Endothelial cell of umbilical vein (primary cell): ENCODE results near the gene NGLY1. TPM values are rescaled to one million over a fixed set of nuclear protein-coding genes. Genes with fewer than 3 reads are reported as not detected.

Source experiments
- BruUV-seq: library from RNA; stranded (reverse); fragments of 400-500 nt; replicated peaks from 2 replicates; lab custom pipeline; 2021; lab: Mats Ljungman, UMichigan
- CTCF ChIA-PET: fragments of 300-600, 350-600 bp; sonication (Branson Sonifier 250); formaldehyde crosslinking; loops from one replicate; lab custom pipeline; 2021; ENCODE audit warnings: antibody characterized with exemption, inconsistent platforms; lab: Charles Lee
- POLR2A ChIA-PET: fragments of 300-600, 350-600 bp; sonication (Branson Sonifier 250); formaldehyde crosslinking; loops from one replicate; lab custom pipeline; 2021; ENCODE audit warnings: antibody characterized with exemption, inconsistent platforms; lab: Charles Lee
- DNase-seq: peaks from one replicate; pipeline ENCODE4 v3.0.0-alpha.2; 2011; ENCODE audit warnings: low read depth, low spot score
- FAIRE-seq: peaks from 2 replicates; lab custom pipeline; 2011; peaks lifted over from hg19 to GRCh38; lab: Jason Lieb, UNC
- H2AFZ ChIP-seq: 2 replicates; pipeline ENCODE4 v1.6.0; 2012; ENCODE audit warnings: low read depth, low read length, control low read depth, inconsistent platforms
- H3K27ac ChIP-seq: 2 replicates; pipeline ENCODE4 v1.5.1; 2011; ENCODE audit warnings: low read depth, mild to moderate bottlenecking, control low read depth, low read length, moderate library complexity; ENCODE audit not compliant: insufficient read depth
- H3K27me3 ChIP-seq, 2 experiments: 2 replicates each; pipeline versions ENCODE4 v1.6.0 to v1.6.1; 2011; ENCODE audit warnings: low read length in 2 of 2, mixed read lengths in 1 of 2; ENCODE audit not compliant: control insufficient read depth in 2 of 2, insufficient read depth in 2 of 2
- H3K36me3 ChIP-seq, 2 experiments: 2 replicates in 1 of 2; 3 replicates in 1 of 2; pipeline ENCODE4 v1.5.1; 2011; ENCODE audit warnings: low read length in 2 of 2, mild to moderate bottlenecking in 1 of 2, moderate library complexity in 1 of 2; ENCODE audit not compliant: control insufficient read depth in 2 of 2, insufficient read depth in 2 of 2; ENCODE audit errors: extremely low read depth in 1 of 2
- H3K4me1 ChIP-seq: 3 replicates; pipeline ENCODE4 v1.5.1; 2011; ENCODE audit warnings: mild to moderate bottlenecking, low read length; ENCODE audit not compliant: control insufficient read depth, insufficient read depth; ENCODE audit errors: extremely low read depth
- H3K4me2 ChIP-seq: 2 replicates; pipeline ENCODE4 v1.6.1; 2011; ENCODE audit warnings: low read length, control low read depth, mixed read lengths; ENCODE audit not compliant: insufficient read depth
- H3K4me3 ChIP-seq, 3 experiments: fragments of 200-600 bp in 1 of 3; sonication (generic), shearing (Covaris generic) in 1 of 3; replicated peaks in 1 of 3; 2 replicates each; pipeline ENCODE4 v1.5.1; 2011 to 2016; ENCODE audit warnings: control low read depth in 3 of 3, low read length in 3 of 3, mild to moderate bottlenecking in 2 of 3, inconsistent platforms in 1 of 3, low read depth in 1 of 3, moderate library complexity in 1 of 3; ENCODE audit not compliant: insufficient read depth in 1 of 3
- H3K79me2 ChIP-seq: 2 replicates; pipeline ENCODE4 v1.6.0; 2012; ENCODE audit warnings: low read length, inconsistent platforms; ENCODE audit not compliant: control insufficient read depth, insufficient read depth
- H3K9ac ChIP-seq: replicated peaks from 2 replicates; pipeline ENCODE3; 2011; ENCODE audit warnings: low read length, control low read depth; ENCODE audit not compliant: insufficient read depth; ENCODE audit errors: extremely low read depth
- H3K9me1 ChIP-seq: replicated peaks from 3 replicates; pipeline ENCODE4 v1.6.0; 2011; ENCODE audit warnings: mild to moderate bottlenecking, low read length; ENCODE audit not compliant: control insufficient read depth, insufficient read depth; ENCODE audit errors: extremely low read depth
- H3K9me3 ChIP-seq: replicated peaks from 2 replicates; pipeline ENCODE4 v1.5.1; 2012; ENCODE audit warnings: low read length, inconsistent platforms; ENCODE audit not compliant: control insufficient read depth, insufficient read depth
- H4K20me1 ChIP-seq: replicated peaks from 2 replicates; pipeline ENCODE3; 2011; ENCODE audit warnings: mild to moderate bottlenecking, low read length; ENCODE audit not compliant: control insufficient read depth, insufficient read depth; ENCODE audit errors: extremely low read depth
- EZH2 ChIP-seq: IDR thresholded peaks from 2 replicates; pipeline ENCODE4 v1.6.1; 2012; ENCODE audit warnings: borderline replicate concordance, low read depth, mild to moderate bottlenecking, moderate library complexity, low read length, inconsistent platforms; ENCODE audit not compliant: severe bottlenecking
- FOS ChIP-seq: IDR thresholded peaks from 2 replicates; pipeline ENCODE4 v1.6.1; 2011; ENCODE audit warnings: mild to moderate bottlenecking, low read length, moderate library complexity, borderline replicate concordance; ENCODE audit not compliant: insufficient read depth
- GATA2 ChIP-seq: IDR thresholded peaks from 2 replicates; pipeline ENCODE4 v1.7.0; 2011; ENCODE audit warnings: low read depth, mild to moderate bottlenecking, moderate library complexity, mixed read lengths, low read length; ENCODE audit not compliant: insufficient read length, insufficient read depth
- JUN ChIP-seq: IDR thresholded peaks from 2 replicates; pipeline ENCODE4 v1.6.1; 2011; ENCODE audit warnings: borderline replicate concordance, low read depth; ENCODE audit not compliant: insufficient read length, insufficient read depth
- MYC ChIP-seq: IDR thresholded peaks from one replicate; pipeline ENCODE4 v1.6.1; 2011; ENCODE audit warnings: mild to moderate bottlenecking, low read depth, low read length
- POLR2A ChIP-seq: IDR thresholded peaks from 2 replicates; pipeline ENCODE4 v1.6.1; 2012; ENCODE audit warnings: low read depth, mild to moderate bottlenecking, control low read depth, low read length
- POLR2AphosphoS5 ChIP-seq: IDR thresholded peaks from 2 replicates; pipeline ENCODE4 v1.6.1; 2012; ENCODE audit warnings: low read depth, mild to moderate bottlenecking, control low read depth, low read length, moderate library complexity; ENCODE audit not compliant: insufficient read depth
- dilution Hi-C: fragments of 300-500 bp; cut with MboI; formaldehyde crosslinking; loops from one replicate; pipeline ENCODE4 v1.15.0; 2019; ENCODE audit warnings: low sequenced_read_pairs; ENCODE audit not compliant: extremely low pct_ligation_motif_present
- intact Hi-C: fragments of 100-400 bp; cut with micrococcal nuclease; formaldehyde crosslinking; loops from one replicate; pipeline ENCODE4 v1.10.0; 2022
- polyA plus RNA-seq, 4 experiments: library from polyadenylated mRNA; depleted of rRNA in 3 of 4; stranded (reverse) in 3 of 4; unstranded in 1 of 4; fragments of >200 nt; gene quantifications; 2 replicates each; pipeline versions ENCODE4 v1.2.1 to v1.2.3, GENCODE V29; 2011 to 2012; ENCODE audit warnings: missing spikeins in 1 of 4
- total RNA-seq: library from RNA; stranded (reverse); gene quantifications from 2 replicates; pipeline ENCODE4 v1.2.3, GENCODE V29; 2021
- TF ChIP-seq, protein P1 (sequence below): IDR thresholded peaks from 2 replicates; pipeline ENCODE4 v1.6.1; 2011; ENCODE audit not compliant: insufficient read depth, insufficient read length
- TF ChIP-seq, protein P2 (sequence below), 2 donors: IDR thresholded peaks; 1 replicate in 1 of 2; 2 replicates in 1 of 2; pipeline ENCODE4 v1.5.1; 2011; ENCODE audit warnings: low read length in 2 of 2, mild to moderate bottlenecking in 2 of 2, moderate library complexity in 2 of 2, control low read depth in 1 of 2, inconsistent platforms in 1 of 2, low read depth in 1 of 2; ENCODE audit not compliant: insufficient read depth in 1 of 2; ENCODE audit errors: extremely low read depth in 1 of 2

The NGLY1 gene
- total and polyA plus RNA-seq, 2 donors (not counting 3 experiments of a cell fraction or from before 2014, with no cell fraction given) = 5.3 to 29.6 TPM

DNA sequence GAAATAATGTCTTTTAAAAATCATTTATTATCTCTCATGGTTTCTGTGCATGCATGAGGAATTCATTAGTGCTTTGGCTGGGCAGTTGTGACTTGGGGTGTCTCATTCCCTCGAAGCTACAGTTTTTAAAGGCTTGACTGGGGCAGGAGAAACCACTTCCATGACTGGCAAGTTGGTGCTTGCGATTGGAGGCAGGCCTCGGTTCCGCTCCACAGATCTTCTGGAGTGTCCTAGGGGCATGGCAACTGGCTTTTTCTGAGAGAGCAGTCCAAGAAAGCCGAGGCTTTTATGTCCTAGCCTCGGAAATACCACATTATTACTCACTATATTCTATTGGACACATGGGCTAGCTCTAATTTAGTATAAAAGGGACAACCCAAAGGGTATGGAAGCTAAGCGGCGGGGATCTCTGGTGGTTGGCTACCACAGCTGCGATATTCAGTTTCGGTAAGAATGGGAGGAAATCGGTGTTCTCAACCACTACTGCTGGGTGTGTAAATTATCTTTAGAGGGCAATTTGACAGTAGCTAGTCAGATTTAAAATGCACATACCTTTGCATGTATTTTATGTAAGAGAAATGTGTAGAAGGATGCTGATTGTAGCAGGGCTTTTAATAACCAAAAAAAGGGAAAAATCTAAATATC is 69.8 kb downstream of the NGLY1 start:
- intact Hi-C loops = no loop called here
- Histone ChIP-seq H3K27ac (no peak overlapping the region), H3K9me1 (no peaks in the 10 kb centered on the region), H4K20me1 (no peaks in the 10 kb centered on the region), H3K79me2 (no peaks in the 10 kb centered on the region), H3K9me3 (no peaks in the 10 kb centered on the region), H3K4me2 (no peak overlapping the region), H3K4me3 (no peak overlapping the region), H3K9ac (no peak overlapping the region), H2AFZ (no peak overlapping the region), H3K36me3 (no peaks in the 10 kb centered on the region), H3K4me1 (no peaks in the 10 kb centered on the region), H3K27me3 (no peaks in the 10 kb centered on the region)
- no TSS peak for BruUV-seq
- dilution Hi-C loops = no loop called here
- FAIRE-seq (no peak), DNase-seq (no peak)
- CTCF ChIA-PET = interaction anchor here (1.2 kb wide), 1 partner anchor 8 kb away, joined by 3 read pairs; no protein-coding TSS in a partner anchor
- POLR2A ChIA-PET = no interaction called here
- TF ChIP-seq GATA2 = no peak
- TF ChIP-seq JUN = no peak
- no peak for TF ChIP-seq FOS
- no peak for TF ChIP-seq MYC
- no peak for TF ChIP-seq POLR2AphosphoS5
- no peak for TF ChIP-seq EZH2
- TF ChIP-seq, protein P1, sequence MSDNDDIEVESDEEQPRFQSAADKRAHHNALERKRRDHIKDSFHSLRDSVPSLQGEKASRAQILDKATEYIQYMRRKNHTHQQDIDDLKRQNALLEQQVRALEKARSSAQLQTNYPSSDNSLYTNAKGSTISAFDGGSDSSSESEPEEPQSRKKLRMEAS = no peak
- no peak for TF ChIP-seq POLR2A
- TF ChIP-seq, protein P2, sequence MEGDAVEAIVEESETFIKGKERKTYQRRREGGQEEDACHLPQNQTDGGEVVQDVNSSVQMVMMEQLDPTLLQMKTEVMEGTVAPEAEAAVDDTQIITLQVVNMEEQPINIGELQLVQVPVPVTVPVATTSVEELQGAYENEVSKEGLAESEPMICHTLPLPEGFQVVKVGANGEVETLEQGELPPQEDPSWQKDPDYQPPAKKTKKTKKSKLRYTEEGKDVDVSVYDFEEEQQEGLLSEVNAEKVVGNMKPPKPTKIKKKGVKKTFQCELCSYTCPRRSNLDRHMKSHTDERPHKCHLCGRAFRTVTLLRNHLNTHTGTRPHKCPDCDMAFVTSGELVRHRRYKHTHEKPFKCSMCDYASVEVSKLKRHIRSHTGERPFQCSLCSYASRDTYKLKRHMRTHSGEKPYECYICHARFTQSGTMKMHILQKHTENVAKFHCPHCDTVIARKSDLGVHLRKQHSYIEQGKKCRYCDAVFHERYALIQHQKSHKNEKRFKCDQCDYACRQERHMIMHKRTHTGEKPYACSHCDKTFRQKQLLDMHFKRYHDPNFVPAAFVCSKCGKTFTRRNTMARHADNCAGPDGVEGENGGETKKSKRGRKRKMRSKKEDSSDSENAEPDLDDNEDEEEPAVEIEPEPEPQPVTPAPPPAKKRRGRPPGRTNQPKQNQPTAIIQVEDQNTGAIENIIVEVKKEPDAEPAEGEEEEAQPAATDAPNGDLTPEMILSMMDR (IDR thresholded peaks at IDR 0.05; ENCODE audit: extremely low read depth in 1 of 2, insufficient read depth in 1 of 2, low read depth in 1 of 2, low read length in 2 of 2) = no peak
